GM18502 (cell line): ENCODE measurements around the gene TXNL4A.
"Not testable (repeated sequence)": the region's sequence is repeated elsewhere in the genome, so short reads cannot be mapped to it uniquely, and the experiment has no call there.

Experiments used
- ATAC-seq: cut with Tn5 transposase; IDR thresholded peaks from one replicate; pipeline ENCODE4 v1.9.1; 2021; ENCODE audit warnings: mild to moderate bottlenecking; ENCODE audit not compliant: unreplicated experiment, poor library complexity

Gene TXNL4A

GRCh38 chr18:79965119-79965902, 23.1 kb downstream of the TXNL4A start:
- no peak for ATAC-seq

GRCh38 chr18:79964330-79965118, 23.8 kb downstream of the TXNL4A start, which contains the start of gene HSBP1L1:
Gene HSBP1L1, plus strand, starts transcription at chr18:79964643. Its CDS starts 93 bp downstream, at chr18:79964736.
- ATAC-seq, result peak; percentile 62

DNA sequence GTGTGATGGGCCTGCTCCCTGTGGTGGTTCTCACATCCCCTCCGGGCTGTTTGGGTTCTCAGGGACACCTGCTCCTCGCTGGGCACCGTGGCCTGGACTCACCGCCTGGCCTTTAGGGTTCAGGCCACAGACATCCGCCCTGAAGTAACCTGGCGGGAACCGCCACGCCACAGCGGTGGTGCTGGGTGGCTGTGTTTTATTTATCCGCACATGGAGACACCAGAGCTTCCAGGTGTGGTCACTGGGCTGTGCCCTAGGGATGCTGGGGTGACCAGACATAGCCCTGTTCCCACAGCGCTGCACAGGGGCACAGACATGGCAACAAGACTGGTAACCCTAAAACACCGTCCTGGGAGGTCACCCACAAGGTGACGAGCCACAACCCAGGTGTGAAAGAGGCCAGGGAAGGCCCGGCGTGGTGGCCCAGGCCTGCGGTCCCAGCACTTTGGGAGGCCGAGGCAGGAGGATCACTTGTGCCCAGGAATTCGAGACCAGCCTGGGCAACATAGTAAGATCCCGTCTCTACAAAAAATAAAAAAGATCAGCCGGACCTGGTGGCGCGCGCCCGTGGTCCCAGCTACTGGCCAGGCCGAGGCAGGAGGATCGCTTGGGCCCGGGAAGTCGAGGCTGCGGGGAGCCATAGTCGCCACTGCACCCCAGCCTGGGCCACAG, 24.6 kb downstream of the TXNL4A start:
- no peak for ATAC-seq

DNA sequence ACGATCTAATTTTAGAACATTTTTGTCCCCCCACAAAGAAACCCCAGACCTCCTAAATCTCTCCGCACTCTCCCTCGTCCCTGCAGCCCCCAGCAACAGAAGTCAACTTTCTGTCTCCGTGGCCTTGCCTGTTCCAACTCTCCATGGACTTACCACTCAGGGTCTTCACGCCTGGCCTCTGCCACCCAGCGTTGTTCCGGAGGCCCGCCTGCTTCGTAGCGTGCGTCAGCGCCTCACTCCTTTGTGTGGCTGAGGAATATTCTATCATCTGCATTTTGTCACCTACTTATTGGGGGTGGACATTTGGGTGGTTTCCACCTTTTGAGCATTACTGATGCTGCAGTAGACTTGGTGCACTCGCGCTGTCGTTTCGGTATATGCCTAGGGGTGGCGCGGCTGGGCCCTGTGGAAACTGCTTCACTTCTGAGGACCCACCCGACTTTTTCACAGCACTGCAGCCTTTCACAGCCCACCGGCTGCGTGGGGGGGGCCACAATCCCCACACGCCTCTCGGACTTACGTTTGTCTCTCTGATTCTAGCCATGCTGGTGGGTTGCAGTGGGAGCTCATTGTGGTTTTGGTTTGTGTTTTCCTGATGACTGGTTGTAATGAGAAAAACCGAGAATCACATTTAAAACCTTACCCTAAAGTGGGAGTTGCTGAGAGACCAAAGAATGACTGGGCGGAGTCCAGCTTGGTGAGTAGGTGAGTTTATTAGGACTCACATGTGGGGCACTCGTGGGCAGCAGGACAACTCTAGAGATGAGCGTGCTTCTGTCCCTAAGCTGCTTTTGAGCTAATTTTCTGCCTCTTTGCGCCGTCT, 25.3 kb downstream of the TXNL4A start:
- peak; percentile 74 for ATAC-seq

DNA sequence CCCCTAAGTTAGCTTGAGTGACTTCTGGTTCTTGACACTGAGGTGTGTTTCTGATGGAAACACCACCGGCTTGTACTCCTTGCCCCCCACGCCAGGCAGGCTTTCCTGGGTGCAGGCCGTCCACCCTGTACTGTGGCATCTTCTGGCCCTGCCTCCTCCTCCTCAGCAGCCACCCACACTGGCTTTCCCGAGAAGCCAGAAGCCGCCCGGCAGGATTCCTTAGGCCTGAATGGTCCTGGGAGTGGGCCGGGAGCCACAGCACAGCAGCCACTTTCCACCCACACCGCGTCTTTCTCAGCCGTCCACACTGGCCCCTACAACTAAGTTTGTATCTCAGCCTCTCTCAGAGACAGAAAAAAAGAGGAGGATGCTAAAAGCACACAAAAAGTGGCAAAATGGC, 26.1 kb downstream of the TXNL4A start:
- no peak for ATAC-seq

- no peak for ATAC-seq
Observed at GRCh38 chr18:79961527-79962291, 26.7 kb downstream of the TXNL4A start.

DNA sequence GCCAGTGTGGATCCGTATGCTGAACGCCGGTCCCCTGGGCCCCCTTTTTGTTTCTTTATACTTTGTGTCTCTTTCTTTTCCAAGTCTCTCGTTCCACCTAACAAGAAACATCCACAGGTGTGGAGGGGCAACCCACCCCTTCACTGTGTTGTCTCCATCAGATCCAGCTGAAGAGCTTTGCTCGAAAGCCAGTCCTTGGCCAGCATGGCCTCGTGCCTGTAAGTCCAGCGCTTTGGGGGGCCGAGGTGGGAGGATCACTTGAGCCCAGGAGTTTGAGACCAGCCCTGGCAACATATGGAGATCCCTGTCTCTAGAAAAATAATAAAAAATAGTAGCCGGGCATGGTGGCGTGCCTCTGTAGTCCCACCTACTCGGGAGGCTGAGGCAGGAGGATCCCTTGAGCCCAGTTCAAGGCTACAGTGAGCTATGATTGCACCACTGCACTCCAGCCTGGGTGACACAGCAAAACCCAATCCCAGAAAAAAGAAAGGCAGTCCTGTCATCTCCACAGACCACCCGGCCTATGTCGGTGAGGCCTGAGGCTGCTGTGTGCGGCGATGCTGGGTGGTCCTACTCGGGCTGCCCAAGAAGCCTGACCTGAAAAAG, 27.3 kb downstream of the TXNL4A start:
- no peak for ATAC-seq

- not testable (repeated sequence) for ATAC-seq
Observed at GRCh38 chr18:79960161-79960801, 28.1 kb downstream of the TXNL4A start.

- ATAC-seq, result no peak
Observed at GRCh38 chr18:79958981-79959380, 29.4 kb downstream of the TXNL4A start.

GRCh38 chr18:79956276-79956675, 32.1 kb downstream of the TXNL4A start:
- ATAC-seq, result no peak

DNA sequence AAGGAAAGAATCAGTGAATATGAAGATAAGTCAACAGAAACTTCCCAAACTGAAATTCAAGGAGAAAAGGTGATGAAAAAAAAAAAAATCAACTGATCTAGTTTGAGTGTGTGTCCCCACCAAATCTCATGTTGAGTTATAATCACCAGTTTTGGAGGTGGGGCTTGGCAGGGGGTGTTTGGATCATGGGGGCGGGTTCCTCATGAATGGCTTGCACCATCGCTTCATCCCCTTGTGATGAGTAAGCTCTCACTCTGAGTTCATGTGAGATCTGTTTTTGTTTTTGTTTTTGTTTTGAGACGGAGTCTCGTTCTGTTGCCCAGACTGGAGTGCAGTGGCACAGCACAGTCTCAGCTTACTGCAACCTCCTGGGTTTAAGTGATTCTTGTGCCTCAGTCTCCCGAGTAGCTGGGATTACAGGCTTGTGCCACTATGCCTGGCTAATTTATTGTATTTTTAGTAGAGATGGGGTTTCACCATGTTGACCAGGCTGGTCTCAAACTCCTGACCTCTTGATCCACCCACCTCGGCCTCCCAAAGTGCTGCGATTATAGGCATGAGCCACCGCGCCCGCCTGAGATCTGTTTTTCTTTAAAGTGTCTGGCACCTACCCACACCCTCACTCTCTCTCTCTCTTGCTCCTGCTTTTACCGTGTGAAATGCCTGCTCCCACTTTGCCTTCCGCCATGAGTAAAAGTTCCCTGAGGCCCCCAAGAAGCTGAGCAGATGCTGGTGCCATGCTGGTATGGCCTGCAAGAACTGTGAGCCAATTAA, 32.9 kb downstream of the TXNL4A start:
- no peak for ATAC-seq

DNA sequence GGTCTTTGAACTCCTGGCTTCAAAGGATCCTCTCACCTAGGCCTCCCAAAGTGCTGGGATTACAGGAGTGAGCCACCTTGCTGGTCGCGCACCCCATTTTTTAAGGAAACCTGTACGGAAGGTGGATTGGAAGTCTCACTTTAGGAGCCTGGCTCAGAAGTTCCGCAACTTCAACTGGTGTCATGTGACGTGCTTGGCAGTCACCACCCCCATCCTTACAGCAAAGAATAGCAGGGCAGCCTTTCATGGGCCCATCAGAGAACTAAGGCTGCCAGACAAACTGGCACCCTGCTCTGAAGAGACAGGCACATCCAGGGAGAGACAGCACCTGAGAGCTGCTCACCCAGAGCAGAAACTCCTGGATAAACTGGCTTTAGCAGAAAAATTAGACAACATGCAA, 33.6 kb downstream of the TXNL4A start:
- ATAC-seq, result no peak

GRCh38 chr18:79953971-79954651, 34.3 kb downstream of the TXNL4A start:
- no peak for ATAC-seq

GRCh38 chr18:79952996-79953559, 35.3 kb downstream of the TXNL4A start:
- ATAC-seq, result no peak

- no peak for ATAC-seq
Observed at GRCh38 chr18:79952456-79952995, 35.8 kb downstream of the TXNL4A start.

DNA sequence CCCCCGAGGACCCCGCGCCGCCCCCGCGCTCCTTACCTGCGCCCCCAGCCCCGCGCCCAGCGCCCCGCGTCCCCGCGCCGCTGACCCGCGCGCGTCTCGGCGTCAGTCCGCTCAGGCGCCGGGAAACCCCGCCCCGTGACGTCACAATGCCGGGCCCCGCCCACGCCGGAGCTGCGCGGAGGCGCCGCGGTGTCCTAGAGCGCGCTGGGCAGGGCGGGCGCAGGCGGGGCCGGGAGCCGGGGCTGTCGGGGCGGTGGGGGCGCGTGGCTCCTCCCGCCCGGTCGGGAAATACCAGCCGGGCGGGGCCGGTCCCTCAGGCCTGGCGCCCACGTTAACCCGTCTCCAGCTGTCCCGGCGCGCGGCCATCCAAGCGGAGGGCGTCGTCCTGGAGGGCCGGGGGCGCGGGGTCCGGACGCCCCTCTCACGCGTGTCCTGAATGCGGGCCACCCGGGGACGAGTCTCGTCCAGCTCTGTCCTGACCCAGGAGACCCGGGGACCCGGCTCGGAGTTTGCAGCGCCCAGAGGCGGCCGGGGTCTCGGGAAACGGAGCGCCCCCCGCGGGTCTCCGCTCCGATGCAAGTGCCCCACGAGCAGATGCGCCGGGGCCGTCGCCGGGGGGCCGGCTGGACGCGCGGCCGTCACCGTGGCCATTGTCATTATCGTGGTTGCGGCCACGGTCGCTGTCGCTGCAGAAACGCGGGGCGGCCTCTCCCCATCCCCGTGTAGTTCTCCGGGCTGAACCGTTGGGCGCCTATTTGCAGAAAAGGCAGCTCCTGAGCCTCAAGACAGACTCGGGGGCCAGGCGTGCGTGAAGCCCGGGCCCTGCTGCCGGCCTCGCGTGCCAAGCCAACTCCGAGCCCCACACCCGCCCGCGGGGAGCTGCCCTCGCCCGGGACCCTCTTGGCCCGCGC, 36.6 kb downstream of the TXNL4A start, which contains the start of gene SLC66A2:
SLC66A2 (minus strand) TSS at position 109 of the 911 bp plus-strand sequence. CDS start 727 bp downstream, outside the sequence.
- peak; percentile 84 for ATAC-seq
